Glutamatergic neuron (in vitro differentiated cells): ENCODE results near the gene GPR78. TPM values are rescaled to one million over a fixed set of nuclear protein-coding genes. Genes with fewer than 3 reads are reported as not detected.

Experiments used
- DNase-seq: peaks from one replicate; pipeline ENCODE4 v3.0.0; 2022
- H3K27ac Mint-ChIP-seq: one replicate; pipeline ENCODE4 v1.8.0; 2020; ENCODE audit warnings: mild to moderate bottlenecking, mixed read lengths, inconsistent platforms; ENCODE audit not compliant: unreplicated experiment
- H3K27me3 Mint-ChIP-seq: one replicate; pipeline ENCODE4 v1.8.0; 2020; ENCODE audit warnings: mild to moderate bottlenecking, moderate library complexity, mixed read lengths, inconsistent platforms; ENCODE audit not compliant: unreplicated experiment
- H3K36me3 Mint-ChIP-seq: one replicate; pipeline ENCODE4 v1.8.0; 2020; ENCODE audit warnings: mild to moderate bottlenecking, mixed read lengths, inconsistent platforms; ENCODE audit not compliant: unreplicated experiment
- H3K4me1 Mint-ChIP-seq: one replicate; pipeline ENCODE4 v1.8.0; 2020; ENCODE audit warnings: mild to moderate bottlenecking, low read depth, mixed read lengths, inconsistent platforms; ENCODE audit not compliant: unreplicated experiment
- H3K4me3 Mint-ChIP-seq: one replicate; pipeline ENCODE4 v1.8.0; 2020; ENCODE audit warnings: mild to moderate bottlenecking, mixed read lengths, inconsistent platforms; ENCODE audit not compliant: unreplicated experiment
- H3K9me3 Mint-ChIP-seq: one replicate; pipeline ENCODE4 v1.8.0; 2020; ENCODE audit warnings: mild to moderate bottlenecking, moderate library complexity, mixed read lengths, inconsistent platforms; ENCODE audit not compliant: unreplicated experiment
- total RNA-seq: library from RNA; stranded (reverse); fragmentation: NEBNext Ultra II Directional; extraction: Animal tissue kit (Norgen Biotek cat#: 25700); gene quantifications from one replicate; pipeline ENCODE4 v1.2.1, GENCODE V29; 2021; ENCODE audit not compliant: unreplicated experiment
- TF ChIP-seq, protein P1 (sequence below): fragments of 200-600 bp; sonication (generic); IDR thresholded peaks from one replicate; pipeline ENCODE4 v1.5.0; 2021; ENCODE audit not compliant: partially characterized antibody, unreplicated experiment

Gene GPR78
- total RNA-seq, 1 donor from 2014 or later = 0.17 TPM

DNA sequence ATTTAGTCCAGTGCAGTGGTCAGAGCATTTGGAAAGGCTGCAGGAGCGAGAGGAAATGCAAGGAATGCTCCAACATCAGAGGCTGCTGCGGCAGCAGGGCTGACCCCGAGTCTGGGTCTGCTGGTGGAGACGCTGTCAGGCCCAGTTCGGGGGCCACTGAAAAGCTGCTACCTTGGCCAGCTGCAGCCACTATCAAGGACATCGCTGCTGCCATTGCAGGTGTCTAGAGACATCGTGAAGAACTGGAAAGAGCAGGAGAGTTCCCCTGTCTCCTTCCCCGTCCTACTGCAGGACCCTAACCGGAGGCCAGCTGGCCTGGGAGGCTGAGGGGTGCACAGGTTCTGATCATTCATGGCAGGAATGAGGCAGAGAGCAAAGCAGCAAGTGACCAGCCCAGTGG, 29.5 kb upstream of the GPR78 start:
- H3K27ac Mint-ChIP-seq = no peak overlapping the region
- no peak for DNase-seq
- H3K36me3 Mint-ChIP-seq = no peaks in the 10 kb centered on the region
- peaks cover 2% of the 10 kb centered on the region for H3K27me3 Mint-ChIP-seq
- no peak overlapping the region for H3K4me3 Mint-ChIP-seq
- H3K4me1 Mint-ChIP-seq = peaks cover 3% of the 10 kb centered on the region
- H3K9me3 Mint-ChIP-seq = peaks cover 5% of the 10 kb centered on the region
- TF ChIP-seq, protein P1, sequence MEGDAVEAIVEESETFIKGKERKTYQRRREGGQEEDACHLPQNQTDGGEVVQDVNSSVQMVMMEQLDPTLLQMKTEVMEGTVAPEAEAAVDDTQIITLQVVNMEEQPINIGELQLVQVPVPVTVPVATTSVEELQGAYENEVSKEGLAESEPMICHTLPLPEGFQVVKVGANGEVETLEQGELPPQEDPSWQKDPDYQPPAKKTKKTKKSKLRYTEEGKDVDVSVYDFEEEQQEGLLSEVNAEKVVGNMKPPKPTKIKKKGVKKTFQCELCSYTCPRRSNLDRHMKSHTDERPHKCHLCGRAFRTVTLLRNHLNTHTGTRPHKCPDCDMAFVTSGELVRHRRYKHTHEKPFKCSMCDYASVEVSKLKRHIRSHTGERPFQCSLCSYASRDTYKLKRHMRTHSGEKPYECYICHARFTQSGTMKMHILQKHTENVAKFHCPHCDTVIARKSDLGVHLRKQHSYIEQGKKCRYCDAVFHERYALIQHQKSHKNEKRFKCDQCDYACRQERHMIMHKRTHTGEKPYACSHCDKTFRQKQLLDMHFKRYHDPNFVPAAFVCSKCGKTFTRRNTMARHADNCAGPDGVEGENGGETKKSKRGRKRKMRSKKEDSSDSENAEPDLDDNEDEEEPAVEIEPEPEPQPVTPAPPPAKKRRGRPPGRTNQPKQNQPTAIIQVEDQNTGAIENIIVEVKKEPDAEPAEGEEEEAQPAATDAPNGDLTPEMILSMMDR = no peak

DNA sequence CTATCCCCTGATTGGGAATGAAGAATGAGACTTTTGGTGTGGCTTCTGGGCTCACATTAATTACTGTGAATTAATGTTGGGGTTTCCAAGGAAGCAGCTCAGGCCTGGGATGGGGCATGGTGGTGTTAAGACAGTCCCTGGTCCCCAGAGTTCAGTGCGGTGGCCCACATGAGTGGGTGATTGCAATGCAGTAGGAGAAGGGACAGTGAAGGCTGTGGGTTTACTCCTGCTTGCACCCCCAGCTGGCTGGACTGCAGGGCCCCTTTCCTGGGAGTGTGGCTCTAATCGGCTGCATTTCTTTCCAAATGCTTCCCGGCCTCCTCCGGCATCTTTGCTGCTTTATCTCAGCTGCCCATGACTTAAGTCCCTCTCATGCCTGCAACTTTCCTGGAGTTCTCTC, 28.2 kb upstream of the GPR78 start:
- Mint-ChIP-seq H3K27me3 (peaks cover 2% of the 10 kb centered on the region), H3K27ac (no peak overlapping the region), H3K36me3 (no peaks in the 10 kb centered on the region), H3K4me3 (no peak overlapping the region), H3K9me3 (peaks cover 4% of the 10 kb centered on the region), H3K4me1 (peaks cover 3% of the 10 kb centered on the region)
- TF ChIP-seq, protein P1 = no peak
- DNase-seq = no peak

DNA sequence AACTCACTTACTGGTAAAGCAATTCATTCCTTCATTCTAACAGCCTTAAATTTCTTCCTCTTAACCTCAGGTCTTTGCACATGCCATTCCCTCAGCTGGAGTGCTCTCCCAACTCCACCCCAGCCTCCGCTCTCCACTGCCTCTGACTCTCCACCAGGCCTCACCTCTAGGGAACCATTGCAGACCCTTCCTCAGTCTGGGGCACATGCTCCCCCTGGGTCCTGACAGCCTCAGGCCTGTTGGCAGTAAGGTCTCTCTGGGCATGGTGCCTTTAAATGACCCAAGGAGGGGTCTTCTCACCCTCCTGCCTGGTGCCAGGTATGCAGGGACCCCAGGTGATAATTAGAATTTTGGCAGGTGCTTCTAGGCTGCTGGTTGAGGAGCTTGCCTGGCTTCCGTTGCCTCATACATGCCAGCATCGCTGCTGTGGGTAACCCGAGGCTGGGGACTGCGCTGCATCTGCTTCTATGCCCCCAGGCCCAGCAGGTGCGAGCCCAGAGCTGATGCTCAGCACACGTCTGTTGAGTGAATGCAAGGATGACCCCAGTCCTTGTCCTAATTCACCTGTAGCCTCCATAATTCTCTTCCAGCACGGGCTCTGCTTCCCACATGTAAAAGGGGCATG, 27.5 kb upstream of the GPR78 start:
- no peak overlapping the region for H3K4me3 Mint-ChIP-seq
- peaks cover 4% of the 10 kb centered on the region for H3K9me3 Mint-ChIP-seq
- H3K36me3 Mint-ChIP-seq = no peaks in the 10 kb centered on the region
- DNase-seq = no peak
- H3K27ac Mint-ChIP-seq = no peak overlapping the region
- H3K4me1 Mint-ChIP-seq = peaks cover 3% of the 10 kb centered on the region
- TF ChIP-seq, protein P1 = no peak
- peaks cover 2% of the 10 kb centered on the region for H3K27me3 Mint-ChIP-seq

DNA sequence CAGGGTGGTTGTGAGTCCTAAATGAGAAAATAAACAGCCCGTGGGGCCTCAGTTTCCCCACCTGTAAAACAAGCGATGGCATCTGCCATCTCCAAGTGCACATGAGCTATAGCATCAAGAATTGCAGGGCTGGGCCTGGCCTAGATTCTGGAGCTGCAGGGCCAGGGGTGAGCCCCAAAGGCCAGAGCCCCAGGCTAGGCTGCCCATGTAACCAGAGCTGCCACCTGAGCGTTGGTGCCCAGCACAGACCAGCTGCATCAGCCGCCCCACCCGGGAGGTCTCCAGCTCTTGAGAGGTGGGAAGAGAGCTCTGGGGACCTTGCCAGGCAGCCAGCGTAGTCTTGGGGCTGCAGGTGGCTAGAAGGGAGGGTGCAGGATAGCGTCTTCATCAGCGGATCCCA, 27.0 kb upstream of the GPR78 start:
- peaks cover 3% of the 10 kb centered on the region for H3K4me1 Mint-ChIP-seq
- peaks cover 2% of the 10 kb centered on the region for H3K27me3 Mint-ChIP-seq
- H3K9me3 Mint-ChIP-seq = peaks cover 4% of the 10 kb centered on the region
- TF ChIP-seq, protein P1 = no peak
- no peak overlapping the region for H3K27ac Mint-ChIP-seq
- DNase-seq = no peak
- H3K36me3 Mint-ChIP-seq = no peaks in the 10 kb centered on the region
- H3K4me3 Mint-ChIP-seq = no peak overlapping the region

DNA sequence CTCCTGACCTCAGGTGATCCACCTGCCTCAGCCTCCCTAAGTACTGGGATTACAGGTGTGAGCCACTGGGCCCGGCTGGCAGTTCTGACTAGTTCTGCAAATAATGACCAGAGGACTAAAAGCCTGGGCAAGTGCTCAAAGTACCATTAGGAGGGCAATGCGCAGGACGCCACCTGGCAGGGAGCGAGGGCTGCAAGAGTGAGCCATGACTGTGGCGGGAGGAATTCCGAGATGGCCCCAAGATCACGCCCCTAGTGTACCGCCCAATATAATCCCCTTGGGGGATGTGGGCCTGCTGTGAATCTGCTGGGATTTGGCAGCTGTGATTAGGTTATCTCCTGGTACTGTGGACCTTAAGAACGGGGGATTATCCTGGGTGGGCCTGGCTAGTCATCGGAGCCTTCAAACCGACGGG, 26.2 kb upstream of the GPR78 start:
- TF ChIP-seq, protein P1 = no peak
- H3K27me3 Mint-ChIP-seq = no peaks in the 10 kb centered on the region
- H3K4me3 Mint-ChIP-seq = no peak overlapping the region
- no peaks in the 10 kb centered on the region for H3K36me3 Mint-ChIP-seq
- no peak overlapping the region for H3K27ac Mint-ChIP-seq
- no peaks in the 10 kb centered on the region for H3K4me1 Mint-ChIP-seq
- no peak for DNase-seq
- peaks cover 4% of the 10 kb centered on the region for H3K9me3 Mint-ChIP-seq
